HG02870 (cell line): ENCODE measurements around the gene RAPGEF4.

ENCODE experiments used
- ATAC-seq: cut with Tn5 transposase; IDR thresholded peaks from one replicate; pipeline ENCODE4 v1.9.1; 2021; ENCODE audit warnings: mild to moderate bottlenecking, moderate library complexity; ENCODE audit not compliant: unreplicated experiment

The RAPGEF4 gene

DNA sequence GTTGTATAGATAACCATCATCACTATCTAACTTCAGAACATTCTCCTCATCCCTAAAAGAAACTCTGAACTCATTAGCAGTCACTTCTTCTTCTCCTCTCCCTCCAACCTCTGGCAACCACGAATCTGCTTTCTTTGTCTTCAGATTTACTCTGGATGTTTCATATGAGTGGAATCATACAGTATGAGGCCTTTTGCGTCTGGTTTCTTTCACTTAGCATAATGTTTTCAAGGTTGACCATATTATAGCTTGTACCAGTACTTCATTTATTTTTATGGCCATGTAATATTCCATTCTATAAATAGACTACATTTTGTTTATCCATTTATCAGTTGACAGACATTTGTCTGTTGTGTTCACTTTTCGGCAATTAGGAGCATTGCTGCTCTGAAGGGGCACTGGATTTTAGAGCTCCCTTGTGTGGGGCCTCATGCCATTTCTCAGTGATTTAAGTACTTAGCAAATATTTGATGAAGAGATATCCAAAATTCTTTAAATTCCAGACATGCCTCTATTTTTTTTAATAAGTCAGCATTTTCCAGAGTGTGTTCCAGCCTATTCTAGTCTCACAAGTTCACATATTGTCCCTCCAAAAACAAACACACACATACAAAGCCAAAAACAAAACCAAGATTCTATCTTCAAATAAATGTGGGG, 317.5 kb downstream of the RAPGEF4 start:
- ATAC-seq, result no peak

DNA sequence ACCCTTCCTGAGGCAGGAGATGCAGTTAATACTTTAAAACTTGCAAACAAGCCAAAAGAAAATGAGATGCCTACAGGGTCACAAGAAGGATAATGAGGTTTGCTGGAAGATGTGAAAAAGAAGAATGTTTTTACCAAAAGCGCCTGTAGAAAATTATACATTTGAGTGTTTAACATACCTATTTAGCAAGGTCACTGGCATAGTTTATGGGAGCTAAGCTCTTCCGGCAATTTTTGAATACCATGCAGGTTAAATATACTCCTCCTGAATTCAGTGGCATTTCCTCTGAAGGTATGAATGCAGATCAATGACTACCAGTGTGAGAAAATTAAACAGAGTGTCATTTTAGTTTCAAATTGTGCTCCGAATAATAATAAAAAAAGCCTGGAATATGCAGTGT, 318.8 kb downstream of the RAPGEF4 start:
- no peak for ATAC-seq

GRCh38 chr2:173056705-173057364, 321.2 kb downstream of the RAPGEF4 start:
- no peak for ATAC-seq

GRCh38 chr2:173058097-173058496, 322.5 kb downstream of the RAPGEF4 start:
- ATAC-seq, result no peak

- no peak for ATAC-seq
Observed at GRCh38 chr2:173058673-173059072, 323.0 kb downstream of the RAPGEF4 start.

- ATAC-seq, result no peak
Observed at GRCh38 chr2:173059292-173059691, 323.6 kb downstream of the RAPGEF4 start.

- ATAC-seq, result no peak
Observed at GRCh38 chr2:173059971-173060461, 324.4 kb downstream of the RAPGEF4 start.

GRCh38 chr2:173062801-173063200, 327.2 kb downstream of the RAPGEF4 start:
- ATAC-seq, result no peak

DNA sequence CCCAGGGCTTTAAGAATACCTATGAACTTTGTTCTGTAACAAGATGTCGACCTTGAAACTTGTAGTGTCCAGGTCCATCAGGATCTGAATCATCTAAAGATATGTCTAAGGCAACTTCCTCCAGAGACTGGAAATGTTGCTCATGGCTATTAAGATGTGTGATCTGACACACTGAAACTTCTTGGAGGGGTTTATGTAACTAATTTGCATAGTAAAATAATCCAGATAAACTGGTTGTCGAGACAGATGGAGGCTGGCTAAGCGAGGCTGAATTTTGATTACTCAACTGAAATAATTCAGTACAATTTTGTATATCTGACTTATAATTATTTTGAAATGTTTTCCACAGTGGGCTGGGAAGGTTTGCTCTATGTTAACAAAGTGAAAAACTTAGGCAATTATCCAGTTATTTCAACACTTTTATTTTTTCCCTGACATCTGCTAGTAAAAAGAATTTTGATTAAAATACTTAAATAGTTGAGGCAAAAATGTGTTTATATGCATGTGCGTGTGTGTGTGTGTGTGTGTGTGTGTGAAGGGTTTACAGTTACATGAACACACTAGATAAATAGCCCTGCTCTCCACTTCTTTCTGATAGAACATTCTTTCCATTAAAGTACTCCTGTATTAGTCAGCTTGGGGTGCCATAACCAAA, 328.6 kb downstream of the RAPGEF4 start:
- no peak for ATAC-seq

DNA sequence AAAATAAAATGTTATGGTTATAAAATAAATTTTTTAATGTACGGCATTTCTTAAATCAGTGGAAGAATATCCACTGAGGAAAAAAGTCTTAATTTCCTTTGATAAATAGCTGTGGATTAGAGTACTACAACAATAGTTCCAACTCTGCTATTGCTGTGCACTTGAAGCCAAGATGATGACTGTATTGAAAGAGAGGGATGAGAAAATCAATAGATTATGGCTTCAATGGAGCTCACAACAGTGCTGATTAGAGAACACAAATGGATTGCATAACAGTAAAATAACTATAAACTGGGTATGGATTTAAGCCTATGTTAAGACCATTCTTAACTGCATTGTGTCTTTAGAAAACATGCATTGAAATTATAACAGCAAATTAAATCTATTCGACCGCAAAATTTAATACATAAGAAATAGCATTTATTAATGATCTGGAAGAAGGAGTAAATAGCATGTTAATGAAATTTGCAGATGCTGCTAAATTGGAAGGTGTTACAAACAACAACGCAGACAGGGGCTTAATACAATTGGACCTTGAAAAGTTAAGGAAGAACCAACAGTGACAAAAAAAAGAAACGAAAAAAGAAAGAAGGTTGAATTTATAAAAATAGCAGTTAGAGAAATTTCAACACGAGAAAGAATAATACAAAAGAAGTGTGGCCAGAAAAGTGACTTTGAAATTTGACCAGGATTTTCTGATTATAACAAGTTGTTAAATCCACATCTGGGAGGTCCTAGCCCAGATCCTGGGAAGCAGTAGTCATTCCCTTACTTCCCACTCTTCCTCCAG, 331.4 kb downstream of the RAPGEF4 start:
- no peak for ATAC-seq

- no peak for ATAC-seq
Observed at GRCh38 chr2:173075056-173075780, 339.6 kb downstream of the RAPGEF4 start.

- peak; percentile 65 for ATAC-seq
Observed at GRCh38 chr2:173075781-173076580, 340.3 kb downstream of the RAPGEF4 start, which contains the start of gene MAP3K20. Gene MAP3K20 (plus strand): TSS chr2:173075846. CDS start chr2:173091032, 15,186 bp downstream.

DNA sequence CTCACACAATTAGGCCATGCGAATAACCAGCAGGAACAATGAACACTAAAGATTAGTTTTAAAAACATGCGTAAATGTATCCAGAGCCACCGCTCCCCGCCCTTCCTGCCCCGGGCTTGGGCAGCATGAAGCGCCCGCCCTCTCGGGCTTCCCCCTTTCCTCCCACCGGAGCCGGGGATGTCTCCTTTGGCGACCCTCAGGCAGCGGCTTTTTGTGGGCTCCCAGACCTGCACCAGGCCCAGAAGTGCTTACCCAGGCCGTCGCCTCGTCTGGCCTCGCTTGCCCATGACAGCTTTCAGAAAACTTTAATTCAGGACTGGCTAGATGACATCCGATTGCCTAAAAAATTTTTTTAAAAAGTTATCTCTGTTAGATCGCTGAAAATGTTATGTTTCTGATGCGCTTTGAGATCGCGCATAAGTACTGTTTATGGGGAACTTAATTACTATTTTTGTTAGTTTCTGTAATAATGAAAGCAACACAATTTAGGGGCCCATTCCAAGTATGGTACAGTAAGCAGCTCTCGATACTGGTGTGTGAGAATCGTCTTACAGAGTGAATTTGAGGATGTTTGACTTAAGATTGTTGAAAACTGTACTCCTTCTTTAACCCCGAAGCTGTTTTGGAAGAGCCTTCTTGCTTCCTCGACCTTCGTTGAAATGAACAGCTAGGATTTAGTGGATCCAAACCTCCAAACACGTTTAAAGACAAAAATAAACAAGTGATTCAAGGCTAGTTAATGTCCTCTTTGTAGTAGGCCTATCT, 341.1 kb downstream of the RAPGEF4 start:
- ATAC-seq, result peak; percentile 26

GRCh38 chr2:173077506-173078177, 342.0 kb downstream of the RAPGEF4 start:
- ATAC-seq, result no peak

- no peak for ATAC-seq
Observed at GRCh38 chr2:173079141-173079540, 343.5 kb downstream of the RAPGEF4 start.

- ATAC-seq, result no peak
Observed at GRCh38 chr2:173079973-173080860, 344.6 kb downstream of the RAPGEF4 start.

GRCh38 chr2:173086518-173087213, 351.0 kb downstream of the RAPGEF4 start:
- ATAC-seq, result no peak
